NCI-H82 treated with DMSO at 0.1 percent for 48 hours (cell line): ENCODE data around the gene SLC39A7.
"Not testable (repeated sequence)": the region's sequence is repeated elsewhere in the genome, so short reads cannot be mapped to it uniquely, and the experiment has no call there.

Experiments used
- DNase-seq: peaks from one replicate; lab custom pipeline; 2025; ENCODE audit not compliant: unreplicated experiment; lab: John Stamatoyannopoulos, UW

SLC39A7 gene

DNA sequence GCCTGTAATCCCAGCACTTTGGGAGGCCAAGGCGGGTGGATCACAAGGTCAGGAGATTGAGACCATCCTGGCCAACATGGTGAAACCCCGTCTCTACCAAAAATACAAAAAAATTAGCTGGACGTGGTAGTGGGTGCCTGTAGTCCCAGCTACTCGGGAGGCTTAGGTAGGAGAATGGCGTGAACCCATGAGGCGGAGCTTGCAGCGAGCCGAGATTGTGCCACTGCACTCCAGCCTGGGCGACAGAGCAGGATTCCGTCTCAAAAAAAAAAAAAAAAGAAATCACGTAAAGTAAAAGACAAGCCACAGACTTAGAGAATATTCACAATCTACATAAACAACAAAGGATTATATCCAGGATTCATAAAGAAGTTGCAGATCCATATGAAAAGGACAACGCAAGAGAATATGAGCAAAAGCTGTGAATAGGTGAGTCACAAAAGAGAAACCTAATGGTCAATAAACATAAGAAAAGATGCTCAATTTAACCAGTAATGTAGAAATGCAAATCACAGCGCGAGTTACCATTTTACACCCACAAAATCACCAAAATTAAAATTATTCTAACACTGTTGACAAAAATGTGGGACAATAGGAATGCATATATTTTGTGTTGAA, 25.9 kb downstream of the SLC39A7 start:
- DNase-seq = not testable (repeated sequence)

DNA sequence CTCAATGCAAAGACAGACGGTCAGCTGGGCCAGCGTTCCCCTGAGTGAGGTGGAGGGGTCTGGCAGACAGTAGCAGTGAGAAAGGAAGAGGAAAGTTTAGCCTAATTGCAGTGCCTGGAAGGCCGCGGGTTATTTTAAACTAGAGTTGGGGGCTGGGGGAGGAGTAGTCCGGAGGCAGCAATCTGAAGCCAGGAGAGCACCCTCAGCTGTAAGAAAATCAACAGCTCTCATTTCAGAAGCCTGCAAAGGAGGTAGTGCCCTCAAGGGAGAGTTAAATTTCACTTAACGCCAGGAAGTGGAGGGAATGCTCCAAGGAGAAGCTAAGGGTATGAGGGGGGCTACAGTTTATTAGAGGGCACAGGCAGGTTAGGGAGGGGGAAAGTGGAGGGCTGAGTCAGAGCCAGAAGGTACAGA, 34.6 kb downstream of the SLC39A7 start:
- no peak for DNase-seq

DNA sequence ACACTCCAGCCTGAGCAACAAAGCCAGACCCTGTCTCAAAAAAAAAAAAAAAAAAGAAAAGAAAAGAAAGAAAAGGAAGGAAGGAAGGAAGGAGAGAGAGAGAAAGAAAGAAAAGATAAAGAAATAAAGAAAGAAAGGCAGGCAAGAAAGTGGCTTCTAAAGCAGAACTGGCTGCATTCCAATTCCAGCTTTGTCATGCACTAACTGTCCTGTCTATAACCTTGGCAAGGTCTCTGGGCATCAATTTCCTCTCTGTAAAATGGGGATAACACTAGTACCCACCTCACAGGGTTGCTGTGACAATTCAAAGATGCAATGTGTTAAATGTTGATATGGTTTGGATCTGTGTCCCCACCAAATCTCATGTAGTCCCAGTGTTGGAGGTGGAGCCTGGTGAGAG, 35.7 kb downstream of the SLC39A7 start:
- no peak for DNase-seq

DNA sequence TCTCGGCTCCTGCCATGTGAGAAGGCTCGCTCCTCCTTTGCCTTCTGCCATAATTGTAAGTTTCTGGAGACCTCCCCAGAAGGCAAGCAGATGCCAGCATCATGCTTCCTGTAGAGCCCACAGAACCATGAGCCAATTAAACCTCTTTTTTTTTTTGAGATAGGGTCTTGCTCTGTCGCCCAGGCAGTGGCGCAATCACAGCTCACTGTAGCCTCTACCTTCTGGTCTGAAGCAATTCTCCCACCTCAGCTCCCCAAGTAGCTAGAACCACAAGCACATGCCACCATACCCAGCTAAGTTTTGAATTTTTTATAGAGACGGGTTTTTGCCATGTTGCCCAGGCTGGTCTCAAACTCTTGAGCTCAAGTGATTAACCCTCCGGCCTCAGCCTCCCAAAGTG, 36.2 kb downstream of the SLC39A7 start:
- DNase-seq = no peak

DNA sequence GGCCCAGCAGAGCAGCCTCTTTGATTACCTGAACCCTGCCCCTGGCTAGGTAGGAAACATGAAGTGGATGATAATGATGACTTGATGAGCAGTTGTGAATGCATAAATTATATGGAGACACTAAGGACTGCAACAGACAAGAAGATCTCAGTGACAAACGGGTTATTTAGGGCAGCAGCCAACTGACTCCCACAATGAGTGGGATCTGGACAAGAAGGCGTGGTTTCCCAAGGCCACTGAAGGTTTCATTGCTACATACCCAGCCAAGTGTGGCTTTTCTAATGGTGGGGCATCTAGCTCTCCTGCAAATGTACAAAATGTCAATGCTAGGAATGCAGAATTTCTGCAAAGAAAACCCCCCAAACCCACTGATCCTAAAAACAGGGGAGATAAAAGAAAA, 37.1 kb downstream of the SLC39A7 start:
- no peak for DNase-seq

DNA sequence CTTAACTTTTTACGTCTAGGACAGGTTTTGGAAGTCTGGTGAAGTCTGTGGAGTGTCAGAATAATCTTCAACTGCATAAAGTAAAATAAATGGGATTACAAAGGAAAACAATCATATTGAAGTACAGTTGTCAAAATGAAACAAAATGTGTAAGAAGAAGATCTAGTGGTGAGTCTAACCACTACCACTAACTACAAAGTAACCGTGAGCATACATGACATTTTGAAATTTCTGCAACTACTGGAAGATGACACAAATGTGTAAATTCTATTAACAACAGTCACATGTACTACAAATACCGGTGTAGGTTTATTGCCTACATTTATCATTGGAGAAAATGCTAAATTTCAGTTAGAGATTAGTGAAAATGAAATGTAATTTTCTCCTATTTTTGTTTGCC, 41.3 kb downstream of the SLC39A7 start:
- DNase-seq = no peak

DNA sequence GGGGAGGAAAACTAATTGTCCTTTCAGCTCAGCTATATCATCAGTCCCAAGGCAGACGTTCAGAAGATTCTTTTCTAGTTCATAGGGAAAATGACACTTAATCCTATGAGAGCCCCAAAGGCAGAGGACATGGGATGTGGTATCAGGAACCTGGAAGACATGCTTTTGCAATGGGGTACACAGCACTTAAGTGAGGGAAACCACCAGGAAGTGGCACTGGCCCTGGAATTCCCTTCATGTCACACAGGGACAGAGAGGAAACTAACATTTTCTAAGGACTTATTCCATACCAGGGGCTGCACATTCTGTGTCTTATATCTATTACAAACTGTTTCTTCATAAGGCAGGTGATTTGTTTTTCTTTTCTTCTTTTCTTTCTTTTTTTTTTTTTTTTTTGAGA, 42.8 kb downstream of the SLC39A7 start:
- DNase-seq = no peak

DNA sequence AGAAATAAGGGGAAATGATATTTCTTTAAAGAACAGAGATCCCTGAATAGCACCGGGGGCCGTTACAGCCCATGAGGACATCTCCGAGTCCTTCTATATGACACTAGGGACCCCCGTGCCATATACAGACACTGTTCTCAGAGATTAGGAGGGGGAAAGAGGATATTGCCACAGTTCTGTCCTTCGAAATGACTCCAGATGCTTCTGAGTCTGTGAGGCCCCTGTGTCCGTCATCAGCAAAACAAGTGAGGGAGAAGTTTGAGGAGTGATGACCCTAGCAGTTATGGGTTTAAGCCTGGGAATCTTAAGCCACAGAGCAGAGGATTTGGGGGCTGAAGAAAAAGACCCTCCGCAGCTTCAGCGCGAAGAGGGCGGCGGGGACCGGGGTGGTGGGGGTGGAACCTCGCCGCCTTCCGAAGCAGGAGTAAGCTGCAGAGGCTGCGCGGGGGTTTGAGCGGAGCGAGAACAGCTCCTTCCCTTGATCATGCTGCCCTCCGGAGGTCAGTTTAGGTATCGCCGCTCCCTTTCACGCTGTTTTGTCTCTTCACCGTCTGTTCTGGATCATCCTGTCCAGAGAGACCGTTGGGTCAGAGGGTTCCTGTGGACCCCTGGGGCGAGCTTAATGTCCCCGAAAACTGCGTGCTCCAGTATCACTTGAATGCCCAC, 47.4 kb downstream of the SLC39A7 start:
- DNase-seq = peak; percentile 77

DNA sequence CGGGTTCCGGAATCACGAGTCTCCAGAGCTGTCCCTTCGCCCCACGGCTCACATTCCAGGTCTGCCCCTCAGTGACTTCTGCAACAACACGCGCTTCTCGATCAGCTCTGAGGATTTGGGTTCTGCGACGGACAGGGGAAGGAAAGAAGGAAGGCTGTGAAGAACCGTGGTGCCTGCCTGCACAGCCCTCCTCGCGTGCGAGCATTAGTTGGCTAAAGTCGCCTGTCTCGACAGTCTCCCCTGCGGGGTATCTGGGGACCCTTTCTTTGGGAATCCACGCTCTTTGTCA, 47.9 kb downstream of the SLC39A7 start:
- no peak for DNase-seq

DNA sequence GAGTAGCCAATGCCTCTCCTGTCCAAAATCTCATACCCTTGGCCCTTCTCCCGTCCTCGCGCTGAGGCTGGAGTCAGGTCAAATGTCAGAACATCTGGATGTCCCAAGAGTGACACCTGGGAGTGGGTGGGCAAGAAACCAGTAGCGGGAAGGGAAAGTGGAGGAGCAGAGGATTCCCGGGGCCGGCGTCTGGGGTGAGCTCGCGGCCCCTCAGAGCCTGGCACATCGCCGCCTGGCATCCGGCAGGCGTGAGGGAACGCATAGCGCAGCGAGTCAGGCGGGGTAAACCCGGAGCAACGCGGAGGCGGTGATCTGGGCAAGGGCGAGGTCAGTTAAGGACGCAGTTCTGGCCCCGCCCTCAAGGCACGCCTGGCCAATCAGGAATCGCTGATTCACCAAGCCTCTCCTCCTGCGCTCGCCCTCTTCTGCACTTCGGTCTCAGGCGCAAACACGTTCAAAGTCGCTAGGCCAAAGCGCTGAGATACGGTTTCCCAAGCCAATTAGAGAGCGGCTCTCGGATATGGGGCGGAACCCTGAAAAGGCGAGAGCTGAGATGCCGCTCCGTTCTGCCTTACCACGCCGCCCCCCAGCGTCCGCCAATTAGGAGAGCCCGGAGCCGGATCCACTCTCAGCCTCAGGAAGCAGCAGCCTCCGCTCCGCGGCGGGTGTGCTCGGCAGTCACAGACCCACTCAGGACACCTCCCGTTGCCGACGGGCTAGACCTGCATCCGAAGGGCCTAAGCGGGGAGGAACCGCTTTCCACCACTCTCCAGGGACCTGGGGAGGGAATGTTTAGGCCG, 48.5 kb downstream of the SLC39A7 start:
- peak; percentile 99 for DNase-seq

DNA sequence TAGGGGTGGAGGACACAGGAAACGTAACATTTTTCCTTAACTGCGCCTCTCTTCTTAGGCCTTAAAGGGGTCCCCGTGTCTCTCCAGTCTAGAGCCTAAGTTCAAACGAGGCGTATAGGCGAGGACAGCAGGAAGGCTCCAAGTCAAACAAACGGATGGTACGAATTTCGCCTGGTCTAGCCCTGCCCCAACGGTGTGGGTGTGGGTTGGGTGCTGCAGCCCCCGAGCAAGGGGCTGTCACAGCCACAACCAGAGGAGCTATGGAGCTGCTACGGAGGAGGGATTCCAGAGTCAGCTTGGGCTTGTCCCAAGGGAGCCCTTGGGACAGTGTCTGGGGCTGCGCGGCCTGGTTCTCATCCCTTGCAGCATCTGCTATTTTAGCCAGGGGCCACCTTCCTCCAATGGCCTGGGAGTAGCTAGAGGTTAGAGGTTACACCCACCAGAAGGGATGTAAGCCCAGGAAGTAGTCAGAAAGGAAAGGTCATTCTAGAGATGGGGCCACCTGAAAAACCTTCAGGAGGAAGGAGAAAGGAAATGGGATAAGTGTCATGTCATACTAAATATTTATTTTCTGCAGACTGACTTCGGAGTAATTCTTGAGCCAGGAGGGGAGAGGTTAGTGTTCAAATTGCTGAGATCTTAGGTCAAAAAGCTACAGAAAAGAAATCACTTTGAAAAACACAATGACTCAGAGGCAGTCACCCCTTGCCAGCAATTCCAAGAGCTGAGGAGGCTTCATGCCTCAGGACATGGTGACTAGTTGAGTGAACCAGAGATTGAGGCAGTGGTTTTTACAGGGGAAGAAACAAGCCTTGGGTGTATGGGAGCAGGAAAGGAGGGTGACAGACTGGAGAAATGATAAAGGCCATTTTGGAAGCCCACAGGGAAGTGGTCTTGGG, 49.3 kb downstream of the SLC39A7 start:
- DNase-seq = no peak

DNA sequence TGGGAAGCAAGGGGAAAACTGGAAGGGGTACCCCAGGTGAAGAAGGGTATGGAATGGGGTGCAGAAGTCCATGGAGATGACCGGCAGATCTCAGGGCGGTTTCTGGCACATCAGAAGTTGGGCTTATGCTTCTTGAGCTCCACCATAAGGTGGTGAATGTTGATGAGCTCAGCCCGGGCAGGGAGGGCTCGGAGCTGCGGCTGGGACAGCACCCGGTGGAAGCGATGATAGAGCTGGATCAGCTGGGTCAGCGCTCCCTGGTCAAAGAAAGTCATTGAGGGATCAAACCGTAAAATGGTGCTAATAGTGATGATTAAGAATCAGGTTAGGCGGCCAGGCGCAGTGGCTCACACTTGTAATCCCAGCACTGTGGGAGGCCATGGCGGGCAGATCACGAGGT, 50.1 kb downstream of the SLC39A7 start:
- no peak for DNase-seq

DNA sequence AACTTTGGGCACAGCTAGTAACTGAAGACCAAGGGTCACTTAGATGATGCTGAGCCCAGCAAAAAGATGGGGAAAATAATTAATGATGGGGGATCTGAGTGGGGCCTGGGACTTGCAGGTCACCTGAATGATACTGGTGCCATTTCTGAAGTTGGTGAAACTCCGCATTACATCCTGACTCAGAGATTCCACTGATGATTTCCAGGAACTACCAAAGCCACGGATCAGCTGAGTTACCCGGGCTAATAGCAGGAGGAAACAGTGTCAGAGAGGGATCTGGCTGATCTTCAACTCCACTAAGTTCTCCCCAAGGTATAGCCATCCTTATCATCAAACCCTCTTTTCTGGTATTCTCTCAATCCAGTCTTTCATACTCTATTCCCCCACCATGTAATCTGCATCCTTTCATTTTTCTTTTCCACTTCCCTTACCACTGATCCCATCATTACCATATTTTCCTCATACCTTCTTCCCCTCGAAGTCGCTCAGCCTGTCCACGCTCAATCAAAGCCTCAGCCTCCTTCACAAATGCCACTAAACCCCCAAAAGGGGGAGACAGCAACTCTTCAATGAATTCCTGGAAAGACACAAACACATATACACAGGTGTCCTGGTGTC, 50.8 kb downstream of the SLC39A7 start:
- DNase-seq = no peak

DNA sequence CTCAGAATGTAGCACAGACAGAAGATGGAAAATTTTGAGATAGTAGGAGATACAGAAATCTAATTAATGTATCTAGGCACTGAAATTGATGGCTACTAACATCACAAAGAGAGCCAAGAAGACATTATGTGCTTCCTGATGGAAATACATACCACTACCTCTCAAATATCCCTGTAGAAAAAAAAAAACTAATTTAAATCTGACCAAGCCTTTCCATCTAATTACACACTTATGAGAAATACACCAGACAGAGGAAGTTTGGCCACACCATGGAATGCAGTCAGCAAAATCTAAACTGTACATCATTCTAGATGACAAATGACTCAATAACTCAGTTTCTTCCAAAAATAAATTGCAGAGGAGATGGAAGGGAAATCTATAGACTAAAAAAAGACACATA, 52.1 kb downstream of the SLC39A7 start:
- DNase-seq = no peak
